ENCODE data around the gene VSIG4.

The VSIG4 gene

DNA sequence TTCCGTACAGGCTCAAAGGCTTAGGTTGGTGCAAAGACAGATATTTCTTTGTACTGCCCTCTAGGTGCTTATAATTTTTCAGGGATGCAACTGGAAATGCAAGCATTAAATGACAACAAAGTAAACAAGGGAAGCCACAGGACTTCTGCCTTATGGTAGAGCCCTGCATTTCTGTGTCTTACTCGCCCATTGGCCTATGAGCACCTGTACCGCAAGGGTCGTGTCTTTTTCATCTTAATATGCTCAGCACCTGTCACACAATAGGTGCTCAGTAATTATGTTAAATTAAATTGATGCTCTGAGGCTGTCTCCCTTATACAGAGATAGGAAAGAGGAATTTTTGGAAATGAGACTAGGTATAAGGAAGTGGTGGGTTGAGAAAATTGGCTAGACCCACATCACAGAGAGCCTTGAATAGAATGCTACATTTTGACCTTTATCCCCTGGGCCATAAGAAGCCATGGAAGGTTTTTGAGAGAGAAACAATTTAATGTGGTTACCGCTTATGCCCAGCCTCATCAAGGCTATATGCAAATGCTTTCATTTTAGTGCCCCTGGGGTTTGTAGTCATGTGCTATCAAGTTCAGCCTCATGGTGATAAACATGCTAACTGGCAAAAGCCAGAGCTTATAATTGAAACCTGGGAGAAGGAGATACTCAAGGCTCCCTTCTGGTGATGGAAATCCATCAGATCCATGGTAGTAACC is 16.3 kb downstream of the VSIG4 start:
- DNase-seq: no peak

DNA sequence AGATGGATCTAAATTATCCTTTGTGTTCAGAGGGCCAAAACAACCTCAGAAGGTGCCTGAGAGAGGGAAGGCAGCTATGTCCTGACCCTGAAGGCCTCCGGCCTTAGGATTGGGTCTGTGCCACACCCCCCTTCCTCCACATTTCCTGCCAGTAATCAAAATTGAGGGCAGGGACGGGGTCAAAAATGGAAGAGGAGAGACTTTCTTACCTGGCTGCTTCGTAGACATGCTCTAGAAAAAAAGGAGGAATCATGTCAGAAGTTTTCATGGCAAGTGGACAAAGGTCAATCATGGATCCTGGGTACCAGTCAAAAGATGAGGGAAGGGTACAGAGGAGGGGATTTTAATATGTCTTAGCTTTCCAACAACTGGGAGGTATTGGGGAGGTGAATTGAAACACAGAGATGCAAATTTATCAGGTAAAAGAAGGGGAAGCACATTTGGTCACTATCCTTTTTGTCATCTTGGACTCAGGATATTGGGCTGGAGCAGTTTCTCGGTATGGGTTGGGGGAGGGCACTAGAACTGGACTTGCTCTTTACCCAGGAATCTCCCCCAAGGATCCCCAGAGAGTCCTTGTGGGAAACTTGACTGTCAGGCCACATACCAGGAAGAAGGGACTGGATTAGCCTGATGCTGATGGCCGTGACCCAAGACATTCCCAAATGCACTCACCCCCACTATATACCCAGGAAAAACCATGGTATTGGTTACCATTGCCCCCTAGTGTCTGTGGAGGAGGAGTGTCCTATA is 17.1 kb downstream of the VSIG4 start:
- DNase-seq: no peak

DNA sequence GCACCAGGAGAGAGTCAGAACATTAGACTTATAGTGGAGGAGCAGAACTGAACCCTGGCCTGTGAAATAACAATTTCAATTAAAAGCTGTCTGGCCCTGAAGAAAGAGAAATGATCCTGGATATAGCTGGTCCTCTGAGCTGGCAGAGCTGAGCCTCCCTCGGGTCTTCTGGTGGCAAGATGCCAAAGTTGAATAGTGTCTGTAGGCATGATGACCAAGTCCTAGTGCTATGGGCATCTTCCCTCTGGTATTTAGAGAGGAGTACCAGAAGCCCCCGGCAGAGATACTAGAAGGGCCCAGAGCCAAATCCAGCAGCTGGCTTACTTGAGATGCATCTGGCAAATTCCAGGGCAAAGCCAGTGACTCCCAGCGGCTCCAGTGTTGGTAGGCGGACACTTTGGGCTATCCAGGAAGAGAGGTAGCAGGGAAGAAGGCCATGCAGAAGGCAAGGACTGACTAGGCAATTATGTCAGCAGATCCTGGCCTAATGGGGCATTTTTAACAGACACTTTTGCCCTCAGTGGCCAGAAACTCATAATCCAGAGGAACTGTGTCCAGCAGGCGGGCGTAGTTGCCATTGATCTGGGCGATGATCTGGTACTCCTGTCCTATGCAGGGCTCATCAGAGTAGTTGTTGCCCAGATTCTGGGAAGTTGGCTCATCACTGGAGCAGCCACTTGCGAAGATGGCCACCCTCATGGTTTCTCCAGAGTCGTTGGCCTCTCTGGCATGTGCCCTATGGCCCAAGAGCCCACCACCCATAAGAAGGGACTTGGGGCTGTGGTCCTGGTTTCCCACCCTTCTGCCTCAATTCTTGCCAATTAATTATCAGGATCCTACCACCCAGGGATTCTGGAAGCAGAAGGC is 17.9 kb downstream of the VSIG4 start:
- no peak for DNase-seq

DNA sequence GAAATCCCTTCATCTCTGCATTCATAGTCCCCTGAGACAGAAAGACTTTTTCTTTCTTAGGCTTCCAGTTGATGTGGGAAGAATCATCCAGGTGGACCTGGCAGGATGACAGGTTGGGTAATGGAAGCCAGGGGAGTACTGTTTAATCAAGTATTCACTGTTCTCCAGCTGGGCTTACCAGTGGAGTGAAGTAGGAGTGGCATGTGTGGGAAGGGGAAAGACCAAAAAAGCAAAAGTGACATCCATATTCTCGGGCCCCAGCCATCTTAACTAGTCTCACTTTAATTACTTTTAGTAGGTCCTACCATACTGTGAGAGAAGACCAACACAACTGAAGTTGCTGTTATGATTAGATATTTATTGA is 18.5 kb downstream of the VSIG4 start:
- DNase-seq: no peak

DNA sequence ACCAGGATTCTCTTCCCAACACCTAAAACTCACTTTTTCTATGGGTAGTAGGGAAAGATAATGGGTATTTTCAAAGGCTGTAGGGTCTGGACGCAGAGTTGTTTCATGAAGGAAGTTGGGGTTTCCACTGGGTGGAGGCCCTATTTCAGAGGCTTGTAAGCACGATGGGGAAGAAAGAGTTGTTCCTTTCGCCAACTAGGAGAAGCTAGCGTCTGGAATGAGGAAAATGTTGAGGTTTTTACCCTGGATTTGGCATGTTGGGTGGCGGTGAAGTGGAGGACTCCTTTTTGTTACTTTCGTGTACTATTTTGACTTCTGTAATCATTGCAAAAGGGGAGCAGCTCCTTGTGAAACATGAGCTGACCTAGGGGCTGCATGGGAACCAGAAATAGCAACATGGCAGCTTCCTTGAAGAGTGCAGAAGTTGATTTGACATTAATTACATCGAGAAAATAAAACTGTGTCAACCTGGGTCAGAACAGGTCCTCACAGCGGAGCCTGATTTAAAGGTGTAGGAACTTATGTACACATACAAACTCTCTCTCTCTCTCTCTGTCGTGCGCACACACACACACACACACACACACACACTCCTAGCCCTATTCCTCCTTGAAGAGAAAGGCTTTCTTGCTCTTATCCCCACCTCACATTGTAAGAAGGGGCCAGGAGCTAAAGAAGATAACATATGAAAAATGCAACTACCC is 19.1 kb downstream of the VSIG4 start:
- no peak for DNase-seq

DNA sequence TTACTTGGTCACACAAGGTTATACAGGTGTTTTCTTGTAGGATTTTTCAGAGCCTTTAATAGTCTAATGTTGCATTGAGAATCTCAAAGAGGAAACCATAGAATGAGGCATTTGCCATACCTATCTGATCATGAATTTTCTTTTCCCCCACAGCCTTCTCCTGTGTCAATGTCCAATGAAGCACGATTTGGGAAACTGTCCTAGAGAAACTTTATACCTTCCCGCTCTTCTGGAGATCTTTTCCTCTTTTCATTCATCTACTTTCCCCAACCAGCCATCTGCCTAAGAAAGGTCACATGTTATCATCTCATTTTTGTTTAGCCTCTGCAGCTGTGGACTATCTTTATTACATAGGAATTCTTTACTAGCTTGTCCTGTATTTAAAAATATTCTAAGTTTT is 19.9 kb downstream of the VSIG4 start:
- DNase-seq: no peak

DNA sequence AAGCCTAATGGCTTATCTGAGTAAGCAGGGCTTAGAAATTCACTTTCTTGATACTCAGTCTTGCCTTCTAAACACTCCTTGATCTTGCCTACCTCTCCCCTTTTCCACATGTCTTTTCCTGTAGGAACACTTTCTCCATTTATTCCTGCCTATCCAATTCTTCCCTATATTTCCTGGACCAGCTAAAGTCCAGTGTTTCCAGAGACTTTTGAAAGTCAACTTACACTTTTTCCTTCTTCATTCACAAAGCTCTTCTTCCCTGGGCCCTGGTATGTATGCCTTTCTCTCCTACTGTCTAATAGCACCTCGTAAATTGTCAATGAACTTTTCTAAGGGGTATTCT is 20.6 kb downstream of the VSIG4 start:
- DNase-seq: no peak

DNA sequence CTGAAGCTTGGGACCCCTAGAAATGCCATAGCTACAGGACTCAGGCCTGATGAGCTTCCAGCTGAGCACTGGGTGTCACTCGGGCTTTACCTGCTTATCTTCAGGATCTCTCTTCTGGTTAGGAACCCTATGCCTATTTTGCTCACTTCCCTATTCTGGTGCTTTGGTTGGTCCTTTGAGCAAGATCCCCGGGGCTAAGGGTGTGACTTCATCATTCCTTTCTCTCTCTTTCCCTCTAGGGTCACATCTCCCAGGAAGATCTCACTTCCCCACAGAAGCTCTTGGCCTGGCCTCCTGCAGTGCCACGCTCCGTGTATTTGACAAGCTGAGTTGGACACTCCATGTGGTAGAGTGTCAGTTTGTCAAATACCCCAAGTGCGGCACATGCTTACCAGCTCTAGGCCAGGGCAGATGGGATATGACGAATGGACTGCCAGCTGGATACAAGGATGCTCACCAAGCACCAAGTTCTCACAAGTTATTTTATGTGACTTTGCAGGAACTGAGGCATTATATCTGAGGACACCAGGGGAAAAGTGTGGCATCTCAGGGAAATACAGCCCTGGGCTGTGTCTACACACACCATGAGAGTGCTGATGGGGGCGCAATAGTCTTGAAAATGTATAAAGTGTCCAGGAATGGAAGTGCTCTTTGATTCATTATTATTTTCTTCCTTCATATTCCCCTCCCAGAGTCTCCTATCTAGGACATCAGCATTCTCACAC is 21.1 kb downstream of the VSIG4 start:
- DNase-seq: no peak

DNA sequence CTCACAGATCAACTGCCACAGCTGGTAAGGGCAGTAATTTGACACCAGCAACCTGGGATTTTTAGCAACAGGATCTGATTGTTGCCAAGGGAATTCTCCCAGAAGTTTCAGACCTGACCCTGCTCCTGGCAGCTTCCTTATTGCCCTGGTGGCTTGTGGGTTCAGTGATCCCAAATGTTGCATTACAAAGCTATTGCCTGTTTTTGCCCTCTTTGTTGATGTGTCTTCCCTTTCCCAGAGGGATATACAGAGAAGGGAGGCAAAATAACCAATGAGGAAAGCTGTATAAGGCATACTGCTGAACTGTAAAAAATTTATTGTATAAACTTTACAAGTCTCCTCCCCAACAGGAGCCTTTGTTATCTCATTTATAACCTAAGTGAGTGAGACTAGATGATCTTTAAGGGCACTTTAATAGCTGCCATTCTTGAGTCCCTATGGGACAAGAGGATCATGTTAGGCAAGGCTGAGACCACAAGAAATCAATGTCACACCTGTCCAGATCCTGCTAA is 22.2 kb downstream of the VSIG4 start:
- DNase-seq: no peak

DNA sequence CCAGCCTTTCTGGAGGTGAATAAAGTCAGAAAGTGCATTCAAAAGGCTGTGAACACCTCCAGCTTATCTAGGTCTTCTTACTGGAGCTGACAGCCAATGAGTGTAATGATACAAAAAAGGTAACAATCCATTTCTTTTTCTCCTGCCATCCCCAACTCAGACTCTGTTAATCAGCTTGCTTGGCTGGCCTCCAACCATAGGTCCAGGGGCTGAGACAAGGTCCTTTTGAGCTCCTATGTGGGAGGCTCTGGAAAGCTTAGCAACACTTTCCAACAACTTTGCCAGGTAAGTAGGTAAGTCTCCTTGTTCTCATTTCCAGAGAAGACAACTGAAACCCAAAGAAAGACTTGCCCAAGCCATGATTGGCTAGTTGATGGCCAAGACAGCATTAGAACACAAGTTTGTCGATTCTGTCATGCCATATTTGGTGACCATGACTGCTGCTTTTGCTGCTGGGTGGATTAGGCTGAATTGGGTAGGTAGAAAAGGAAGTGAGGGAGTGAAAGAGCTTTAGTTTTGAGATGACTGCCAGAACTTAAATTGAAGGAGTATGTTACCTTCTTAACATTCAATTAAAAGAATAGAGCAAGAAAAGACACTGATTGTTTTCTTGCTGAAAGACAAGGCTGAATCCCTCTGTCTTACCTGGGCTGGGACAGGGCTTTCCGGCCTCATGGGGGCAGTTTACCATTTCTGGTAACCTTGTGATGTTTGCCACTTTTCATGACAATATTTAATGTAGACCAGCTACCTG is 22.8 kb downstream of the VSIG4 start:
- DNase-seq: no peak

DNA sequence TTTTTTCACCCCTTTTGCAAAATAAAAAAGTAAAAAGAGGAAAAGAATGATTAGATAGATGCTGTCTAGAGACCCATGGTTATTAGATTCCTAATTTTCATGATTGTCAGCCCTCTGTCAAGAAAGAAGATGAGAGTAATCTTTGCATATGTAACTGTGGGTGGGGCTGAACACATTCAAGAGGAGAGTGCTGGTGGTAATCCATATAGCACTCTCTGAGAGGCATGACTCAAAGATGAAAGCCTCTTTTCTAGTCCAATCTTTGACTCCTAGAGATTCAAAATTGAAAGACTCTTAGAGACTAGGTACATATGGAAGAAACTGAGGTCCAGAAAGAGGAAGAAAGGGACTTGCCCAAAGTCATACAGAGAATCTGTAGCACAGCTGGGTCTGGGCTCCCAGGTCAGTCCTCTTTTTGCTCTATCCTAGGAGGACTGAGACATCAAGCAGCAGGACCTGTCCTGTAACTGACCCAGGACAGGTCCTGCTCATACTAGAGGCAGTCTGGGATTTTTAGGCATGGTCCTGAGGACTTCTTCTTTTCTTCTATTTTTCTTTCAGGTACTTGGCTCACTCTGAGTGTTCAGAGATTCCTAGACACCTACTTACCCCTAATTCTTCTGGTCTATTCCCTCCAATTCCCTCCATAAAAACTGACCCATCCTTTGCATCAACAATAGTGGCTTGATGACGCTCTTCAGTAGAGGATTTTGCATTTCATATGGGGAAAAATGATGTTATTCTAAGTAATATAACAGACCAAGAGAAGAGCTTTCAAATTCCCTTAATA is 23.8 kb downstream of the VSIG4 start:
- DNase-seq: no peak

DNA sequence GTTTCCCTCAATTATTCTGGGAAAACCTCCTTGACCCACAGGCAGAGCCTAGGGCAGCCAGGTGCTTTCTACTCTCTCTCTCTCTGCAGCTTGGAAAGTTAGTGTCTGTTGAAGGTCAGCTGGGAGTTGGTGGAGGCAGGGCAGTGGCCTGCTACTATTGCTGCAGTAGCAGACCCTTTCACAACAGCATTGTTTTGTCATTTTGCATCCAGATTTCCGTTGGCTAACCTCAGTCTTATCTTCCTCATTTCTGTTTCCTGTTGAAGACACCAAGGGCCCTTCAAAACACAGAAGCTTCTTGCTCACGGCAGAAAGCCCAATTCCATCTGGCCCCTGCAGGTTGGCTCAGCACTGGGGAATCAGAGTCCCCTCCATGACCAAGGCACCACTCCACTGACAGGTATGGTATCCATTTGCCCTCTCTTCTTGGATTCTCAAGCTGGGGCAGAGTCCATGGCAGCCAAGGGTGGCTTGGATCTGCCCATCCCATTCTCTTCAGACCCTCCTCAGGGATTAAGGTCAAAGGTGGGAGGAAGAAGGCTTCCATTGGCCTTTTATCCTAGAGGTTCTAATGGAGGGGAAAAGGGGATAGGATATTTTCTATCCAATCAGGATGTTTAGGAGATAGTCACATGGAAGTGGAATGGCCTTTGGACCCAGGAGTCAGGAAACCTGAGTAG is 24.6 kb downstream of the VSIG4 start:
- DNase-seq: no peak

DNA sequence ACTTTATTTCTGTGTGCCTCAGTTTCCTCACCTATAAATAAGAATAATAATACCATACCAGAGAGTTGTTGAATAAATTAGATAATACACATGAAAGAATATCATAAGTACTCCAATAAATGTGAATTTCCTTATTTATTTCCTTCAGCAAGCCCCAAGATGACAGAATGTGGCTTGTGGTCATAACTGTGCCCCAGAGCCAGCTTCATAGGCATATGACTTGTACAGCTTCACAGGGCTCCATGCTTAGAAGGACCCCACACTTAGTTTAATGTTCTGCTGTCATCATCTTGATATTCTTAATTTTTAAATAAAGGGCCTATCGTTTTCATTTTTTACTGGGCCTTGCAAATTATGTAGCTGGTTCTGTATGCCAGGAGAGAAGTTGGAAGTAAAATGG is 25.3 kb downstream of the VSIG4 start:
- no peak for DNase-seq

DNA sequence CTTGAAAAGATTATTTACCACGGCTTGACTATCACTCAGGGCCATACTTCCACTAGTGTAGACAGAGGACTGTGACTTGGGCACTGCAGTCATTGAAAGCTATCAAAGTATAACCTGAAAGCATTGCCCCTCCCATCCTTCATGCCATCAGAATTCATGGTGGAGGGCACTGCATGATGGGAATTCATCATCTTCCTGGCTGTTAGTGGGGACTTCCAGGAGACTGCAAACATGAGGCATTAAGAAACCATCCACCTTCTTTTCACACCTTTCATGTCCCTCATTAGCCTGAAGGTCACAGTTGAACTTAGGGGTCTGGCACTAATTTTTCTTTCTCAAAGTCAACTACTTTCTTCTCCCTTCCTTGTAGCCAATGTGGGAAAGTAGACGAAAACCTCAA is 25.8 kb downstream of the VSIG4 start:
- DNase-seq: no peak

DNA sequence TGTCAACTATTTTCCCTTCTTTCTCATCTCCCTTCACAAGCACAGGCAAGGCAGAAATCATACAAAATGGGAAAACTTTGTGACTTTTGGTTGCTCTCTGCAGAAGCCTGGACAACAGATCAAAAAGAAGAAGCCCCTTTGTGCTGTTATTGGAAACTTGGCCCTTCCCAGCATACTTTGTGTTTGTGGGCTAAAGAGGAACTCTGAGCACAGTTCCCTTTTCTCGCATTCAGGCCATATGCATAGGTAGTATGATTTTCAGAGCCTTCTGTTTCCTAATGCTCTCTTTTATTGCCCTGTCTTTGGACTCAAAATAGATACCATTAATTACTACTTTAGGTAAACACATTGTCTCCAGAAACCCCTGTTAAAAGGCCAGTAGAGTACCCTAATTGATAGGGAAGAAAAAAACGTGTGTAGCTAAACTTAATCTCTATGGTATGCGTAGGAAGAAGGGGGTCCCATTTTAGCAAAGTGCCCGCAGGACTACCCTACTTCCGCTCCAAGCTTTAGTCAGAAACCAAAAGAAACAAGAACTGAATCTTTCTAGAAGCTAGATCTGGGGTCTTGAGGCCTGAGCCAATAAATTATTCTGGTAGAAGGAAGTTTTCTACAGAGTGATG is 26.6 kb downstream of the VSIG4 start:
- DNase-seq: no peak

DNA sequence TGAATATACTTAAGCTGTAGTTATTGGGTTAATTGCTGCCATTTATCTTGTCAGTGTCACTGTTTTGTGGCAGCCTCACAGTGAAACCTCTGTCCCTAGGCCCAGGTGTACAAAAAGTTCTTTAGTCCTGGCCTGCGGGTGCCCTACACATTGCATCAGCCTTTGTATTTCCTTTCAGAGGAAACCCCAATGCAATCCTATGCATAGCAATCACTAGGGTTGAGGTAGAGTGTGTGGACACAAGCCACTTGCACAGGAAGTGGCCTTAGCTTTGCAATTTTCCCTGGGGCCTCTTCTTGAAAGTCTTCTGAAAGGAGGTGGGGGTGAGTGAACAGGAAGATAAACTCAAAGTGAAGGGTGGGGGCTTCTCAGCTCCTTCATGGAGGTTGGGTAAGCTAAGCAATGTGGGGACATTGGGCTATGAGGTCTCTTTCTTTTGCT is 27.8 kb downstream of the VSIG4 start:
- no peak for DNase-seq

DNA sequence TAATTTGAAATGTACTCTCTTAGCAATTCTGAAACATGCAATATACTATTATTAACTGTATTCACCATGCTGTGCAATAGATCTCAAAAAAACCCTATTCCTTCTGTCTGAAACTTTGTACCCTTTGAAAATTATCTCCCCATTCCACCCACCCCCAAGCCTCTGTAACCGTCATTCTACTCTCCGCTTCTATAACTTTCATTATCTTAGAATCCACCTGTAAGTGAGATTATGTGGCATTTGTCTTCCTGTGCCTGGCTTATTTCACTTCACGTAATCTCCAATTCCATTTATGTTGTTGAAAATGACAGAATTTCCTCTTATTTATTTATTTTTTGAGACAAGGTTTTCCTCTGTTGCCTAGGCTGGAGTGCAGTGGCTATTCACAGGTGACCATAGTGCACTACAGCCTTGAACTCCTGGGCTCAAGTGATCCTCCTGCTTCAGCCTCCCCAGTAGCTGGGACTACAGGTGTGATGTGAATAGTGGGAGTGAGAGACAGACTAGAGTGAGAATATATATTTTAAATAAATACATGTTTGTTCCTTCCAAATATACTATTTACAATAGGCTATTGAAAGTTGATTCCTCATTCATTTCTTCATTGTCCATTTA is 30.5 kb downstream of the VSIG4 start:
- DNase-seq: no peak

DNA sequence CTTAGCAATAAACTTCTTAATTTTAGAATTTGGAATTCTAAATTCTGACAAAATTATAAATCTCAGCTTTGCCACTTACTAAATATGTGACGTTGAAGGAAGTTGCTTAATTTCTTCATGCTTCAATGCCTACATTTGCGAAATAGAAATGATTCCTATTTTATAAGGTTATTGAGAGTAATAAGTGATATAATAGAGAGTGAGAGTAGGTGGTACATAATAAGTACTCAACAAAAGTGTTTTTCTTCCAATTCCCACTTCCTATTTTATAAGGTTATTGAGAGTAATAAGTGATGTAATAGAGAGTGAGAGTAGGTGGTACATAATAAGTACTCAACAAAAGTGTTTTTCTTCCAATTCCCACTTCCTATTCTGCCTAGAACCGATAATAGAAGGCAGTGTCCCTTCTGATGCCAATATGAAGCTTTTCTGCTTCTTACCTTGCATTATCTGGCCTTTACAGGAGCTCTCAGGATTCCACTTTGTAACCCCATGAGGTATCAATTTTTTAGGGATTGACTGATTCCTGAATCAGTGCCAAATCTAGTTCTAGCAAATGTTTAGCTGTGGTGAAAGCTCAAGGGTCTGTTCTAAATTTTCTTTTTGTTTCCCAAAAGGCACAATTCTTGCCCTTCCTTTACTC is 31.4 kb downstream of the VSIG4 start:
- DNase-seq: no peak

DNA sequence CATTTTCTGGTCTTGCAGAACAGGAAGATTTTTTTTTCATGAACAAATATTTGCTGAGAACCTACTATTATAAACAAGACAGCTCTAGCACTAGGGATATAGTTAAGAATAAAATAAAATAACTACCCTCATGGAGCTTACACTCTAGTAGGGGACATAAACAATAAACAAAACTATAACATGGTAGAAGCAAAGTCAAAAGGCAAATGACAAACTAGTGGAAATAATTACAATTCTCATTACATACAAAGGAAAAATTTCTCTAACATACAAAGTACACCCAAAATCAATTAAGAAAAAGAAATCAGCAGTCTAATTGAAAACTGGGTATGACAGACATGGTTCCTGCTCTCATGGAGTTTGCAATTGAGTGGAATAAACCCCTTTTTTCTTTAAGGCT is 32.0 kb downstream of the VSIG4 start:
- DNase-seq: no peak
